Activated CD4-positive, alpha-beta T cell treated with anti-CD3 and anti-CD28 coated beads, Interleukin-2, amount 10 ng/mL, durations not matched to agents 24 days and 14 days (primary cell): ENCODE measurements around the gene PGP. TPM values are rescaled to one million over a fixed set of nuclear protein-coding genes. Genes with fewer than 3 reads are reported as not detected.
"Not testable (repeated sequence)": the region's sequence is repeated elsewhere in the genome, so short reads cannot be mapped to it uniquely, and the experiment has no call there.

Experiments used
- DNase-seq: peaks from one replicate; pipeline ENCODE4 v3.0.0; 2022
- H3K27ac Mint-ChIP-seq: one replicate; pipeline ENCODE4 v1.8.0; 2022; ENCODE audit warnings: mild to moderate bottlenecking, mixed read lengths
- H3K27me3 Mint-ChIP-seq: one replicate; pipeline ENCODE4 v1.8.0; 2022; ENCODE audit warnings: mixed read lengths
- H3K36me3 Mint-ChIP-seq: one replicate; pipeline ENCODE4 v1.8.0; 2022; ENCODE audit warnings: low read depth, mild to moderate bottlenecking, mixed read lengths
- H3K4me1 Mint-ChIP-seq: one replicate; pipeline ENCODE4 v1.8.0; 2021; ENCODE audit warnings: mixed read lengths
- H3K4me3 Mint-ChIP-seq: one replicate; pipeline ENCODE4 v1.8.0; 2022; ENCODE audit warnings: mild to moderate bottlenecking, moderate library complexity, mixed read lengths
- H3K9me3 Mint-ChIP-seq: one replicate; pipeline ENCODE4 v1.8.0; 2021; ENCODE audit warnings: mixed read lengths
- intact Hi-C: fragments of 100-400 bp; cut with micrococcal nuclease; formaldehyde crosslinking; loops from one replicate; pipeline ENCODE4 v1.15.1; 2023
- total RNA-seq: library from RNA; stranded (reverse); gene quantifications from 2 replicates; pipeline ENCODE4 v1.2.3, GENCODE V29; 2022

PGP gene
- total RNA-seq: 38.7 and 38.9 TPM in 2 replicates

DNA sequence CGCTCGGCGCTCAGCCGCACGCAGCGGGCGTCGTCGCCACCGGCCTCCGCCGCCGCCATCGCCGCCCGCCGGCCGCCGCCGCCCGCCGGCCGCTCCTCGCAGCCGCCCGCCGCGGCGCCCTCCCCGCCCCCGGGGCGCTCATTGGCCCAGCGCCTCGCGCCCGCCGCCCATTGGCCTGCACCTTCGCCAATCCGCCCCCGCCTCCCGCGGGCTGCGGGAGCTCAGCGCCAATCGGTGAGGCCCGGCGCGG, at the start of gene PGP:
TSS of gene PGP (minus strand) at position 122 of the 250 bp plus-strand sequence. CDS start at position 59, 63 bp downstream.
- H3K27me3 Mint-ChIP-seq: no peaks in the 10 kb centered on the region
- no peak for DNase-seq
- peaks cover 17% of the 10 kb centered on the region for H3K4me1 Mint-ChIP-seq
- intact Hi-C loops: loop anchor here (2.0 to 10.0 kb wide), 2 partner anchors 60 to 210 kb away; partner anchors contain the start of genes TRAF7 and ZNF598
- no peaks in the 10 kb centered on the region for H3K9me3 Mint-ChIP-seq
- peaks cover 18% of the 10 kb centered on the region for H3K36me3 Mint-ChIP-seq
- H3K4me3 Mint-ChIP-seq: peak within 1 kb of the TSS; percentile 90
- peak within 1 kb of the TSS; percentile 91 for H3K27ac Mint-ChIP-seq

DNA sequence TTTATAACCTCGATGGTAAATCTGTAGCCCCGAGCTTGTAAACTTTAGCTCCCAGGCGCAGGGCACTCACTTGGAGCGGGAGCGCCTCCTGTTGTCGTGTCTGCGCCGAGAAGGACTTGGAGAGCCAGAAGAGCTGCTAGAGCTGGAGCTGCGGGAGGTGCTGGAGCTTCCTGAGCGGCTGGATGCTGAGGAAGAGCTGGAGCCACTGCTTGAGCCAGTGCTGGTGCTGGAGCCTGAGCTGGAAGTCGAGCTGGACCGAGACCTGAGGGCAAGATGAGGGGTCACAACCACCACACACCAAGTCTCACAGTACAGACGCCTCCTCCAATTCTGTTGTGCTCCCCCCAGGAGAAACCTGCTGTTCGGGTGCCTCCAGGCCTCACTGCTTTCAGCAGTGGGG, 48.4 kb upstream of the PGP start:
- H3K4me3 Mint-ChIP-seq, DNase-seq, H3K27me3 Mint-ChIP-seq, H3K27ac Mint-ChIP-seq, intact Hi-C loops, H3K9me3 Mint-ChIP-seq: not testable (repeated sequence)
- H3K36me3 Mint-ChIP-seq: peaks cover 68% of the 10 kb centered on the region
- H3K4me1 Mint-ChIP-seq: peaks cover 24% of the 10 kb centered on the region

GRCh38 chr16:2260250-2260649, 45.6 kb upstream of the PGP start:
- Mint-ChIP-seq H3K27ac (no peak overlapping the region), H3K27me3 (no peaks in the 10 kb centered on the region), H3K9me3 (no peaks in the 10 kb centered on the region), H3K4me3 (no peak overlapping the region), H3K4me1 (peaks cover 15% of the 10 kb centered on the region), H3K36me3 (peaks cover 74% of the 10 kb centered on the region)
- no peak for DNase-seq
- intact Hi-C loops: no loop called here

- DNase-seq, H3K9me3 Mint-ChIP-seq, H3K27me3 Mint-ChIP-seq, H3K4me1 Mint-ChIP-seq, H3K4me3 Mint-ChIP-seq, H3K27ac Mint-ChIP-seq: not testable (repeated sequence)
- intact Hi-C loops: loop anchor here (10.0 kb wide), 1 partner anchor 276 kb away; the partner anchor contains the start of genes CEMP1 and PDPK1
- H3K36me3 Mint-ChIP-seq: peaks cover 74% of the 10 kb centered on the region
Observed at GRCh38 chr16:2258530-2258929, 43.9 kb upstream of the PGP start.

GRCh38 chr16:2257726-2258125, 43.1 kb upstream of the PGP start:
- Mint-ChIP-seq H3K4me1 (peaks cover 7% of the 10 kb centered on the region), H3K4me3 (no peak overlapping the region), H3K27ac (no peak overlapping the region), H3K36me3 (peaks cover 75% of the 10 kb centered on the region), H3K27me3 (no peaks in the 10 kb centered on the region), H3K9me3 (no peaks in the 10 kb centered on the region)
- DNase-seq: no peak
- intact Hi-C loops: loop anchor here (10.0 kb wide), 1 partner anchor 277 kb away; the partner anchor contains the start of genes CEMP1 and PDPK1

- peaks cover 4% of the 10 kb centered on the region for H3K4me1 Mint-ChIP-seq
- no peak for DNase-seq
- H3K9me3 Mint-ChIP-seq: no peaks in the 10 kb centered on the region
- H3K36me3 Mint-ChIP-seq: peaks cover 68% of the 10 kb centered on the region
- intact Hi-C loops: loop anchor here (10.0 kb wide), 1 partner anchor 278 kb away; the partner anchor contains the start of genes CEMP1 and PDPK1
- no peak overlapping the region for H3K4me3 Mint-ChIP-seq
- H3K27ac Mint-ChIP-seq: no peak overlapping the region
- H3K27me3 Mint-ChIP-seq: no peaks in the 10 kb centered on the region
Observed at GRCh38 chr16:2256531-2257140, 42.0 kb upstream of the PGP start.

GRCh38 chr16:2253293-2253692, 38.7 kb upstream of the PGP start:
- Mint-ChIP-seq H3K4me1 (peaks cover 9% of the 10 kb centered on the region), H3K9me3 (no peaks in the 10 kb centered on the region), H3K27ac (peak overlapping the region; percentile 48), H3K36me3 (peaks cover 53% of the 10 kb centered on the region), H3K4me3 (no peak overlapping the region), H3K27me3 (no peaks in the 10 kb centered on the region)
- intact Hi-C loops: loop anchor here (5.0 to 10.0 kb wide), 3 partner anchors 96 to 282 kb away; partner anchors contain the start of genes CEMP1, PDPK1, TRAF7 and ZNF598
- no peak for DNase-seq

DNA sequence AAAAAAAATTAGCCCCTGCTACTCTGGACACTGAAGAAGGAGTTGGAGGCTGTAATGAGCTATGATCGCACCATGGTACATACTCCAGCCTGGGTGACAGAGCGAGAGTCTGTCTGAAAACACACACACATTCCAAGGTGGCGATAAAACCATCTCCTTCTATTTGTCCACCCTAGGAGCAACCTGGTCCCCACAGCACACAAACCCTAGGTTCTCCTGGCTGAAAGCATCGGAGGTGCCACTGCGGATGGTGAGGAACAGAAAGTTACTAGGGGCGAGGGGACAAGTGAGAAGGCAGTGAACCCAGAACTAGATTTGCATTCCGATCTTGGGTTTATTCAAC, 38.1 kb upstream of the PGP start:
- H3K27ac Mint-ChIP-seq: peak overlapping the region; percentile 48

DNA sequence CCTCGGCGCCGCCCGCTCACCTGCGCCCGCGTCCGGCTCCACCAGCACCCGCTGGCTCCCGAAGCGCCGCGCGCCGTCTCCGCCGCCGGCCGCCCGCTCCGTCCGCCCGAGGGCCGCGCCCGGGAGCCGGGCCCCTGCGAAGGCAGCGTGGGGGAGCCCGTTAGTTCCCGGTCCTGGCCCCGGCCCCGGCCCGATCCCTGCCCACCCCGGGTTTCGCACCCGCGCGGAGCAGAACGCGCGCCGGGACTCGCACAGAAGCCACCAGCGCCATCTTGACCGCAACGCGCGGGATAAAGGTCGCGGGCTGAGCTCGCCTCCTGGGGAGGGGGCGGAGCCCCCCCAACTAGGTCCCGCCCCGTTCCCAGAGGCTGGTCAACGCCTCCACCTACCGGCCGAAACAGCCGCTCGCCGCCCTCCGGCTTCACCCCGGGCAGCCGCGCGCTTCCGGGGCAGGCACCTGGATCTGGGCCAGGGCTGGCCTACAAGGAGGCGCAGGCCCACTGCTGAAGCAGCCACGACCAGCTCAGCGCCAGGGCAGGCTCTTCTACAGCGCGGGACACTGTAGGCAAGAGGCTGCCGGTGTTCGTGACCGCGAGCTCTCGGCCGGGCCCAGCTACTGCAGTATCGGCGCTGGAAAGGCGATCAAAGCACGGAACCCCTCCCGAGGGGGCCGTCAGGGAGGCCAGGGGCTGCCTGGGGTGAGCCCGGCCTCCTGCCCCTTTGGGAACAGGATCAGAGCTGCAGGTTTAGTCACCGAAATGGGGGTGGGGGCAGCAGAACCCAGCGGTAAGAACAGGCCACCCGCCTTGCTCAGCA, 36.9 kb upstream of the PGP start, which contains the start of gene ECI1:
TSS of gene ECI1 (minus strand) at position 292 of the 816 bp plus-strand sequence. CDS start at position 271, 21 bp downstream.
- peaks cover 38% of the 10 kb centered on the region for H3K36me3 Mint-ChIP-seq
- no peaks in the 10 kb centered on the region for H3K9me3 Mint-ChIP-seq
- peaks cover 5% of the 10 kb centered on the region for H3K4me1 Mint-ChIP-seq
- DNase-seq: peak; percentile 95
- peak within 1 kb of the TSS; percentile 93 for H3K4me3 Mint-ChIP-seq
- H3K27ac Mint-ChIP-seq: peak within 1 kb of the TSS; percentile 90
- H3K27me3 Mint-ChIP-seq: no peaks in the 10 kb centered on the region
- intact Hi-C loops: loop anchor here (1.0 to 10.0 kb wide), 6 partner anchors 17 to 283 kb away; partner anchors contain the start of genes CEMP1, PDPK1, RNPS1 and TRAF7

More for the DNA sequence above, 38.1 kb upstream of the PGP start:
- no peaks in the 10 kb centered on the region for H3K27me3 Mint-ChIP-seq
- H3K36me3 Mint-ChIP-seq: peaks cover 48% of the 10 kb centered on the region
- H3K4me3 Mint-ChIP-seq: no peak overlapping the region
- H3K9me3 Mint-ChIP-seq: no peaks in the 10 kb centered on the region
- no peak for DNase-seq
- H3K4me1 Mint-ChIP-seq: peaks cover 9% of the 10 kb centered on the region
- intact Hi-C loops: loop anchor here (5.0 to 10.0 kb wide), 3 partner anchors 95 to 282 kb away; partner anchors contain the start of genes CEMP1, PDPK1, TRAF7 and ZNF598

GRCh38 chr16:2250652-2251295, 36.1 kb upstream of the PGP start:
- intact Hi-C loops: loop anchor here (1.0 to 10.0 kb wide), 6 partner anchors 18 to 284 kb away; partner anchors contain the start of genes CEMP1, PDPK1, RNPS1 and TRAF7
- Mint-ChIP-seq H3K36me3 (peaks cover 33% of the 10 kb centered on the region), H3K4me3 (peak overlapping the region; percentile 93), H3K4me1 (peaks cover 5% of the 10 kb centered on the region), H3K27ac (peak overlapping the region; percentile 90), H3K27me3 (no peaks in the 10 kb centered on the region), H3K9me3 (no peaks in the 10 kb centered on the region)
- peak; percentile 83 for DNase-seq

- intact Hi-C loops: no loop called here
- peaks cover 5% of the 10 kb centered on the region for H3K4me1 Mint-ChIP-seq
- no peaks in the 10 kb centered on the region for H3K9me3 Mint-ChIP-seq
- H3K27me3 Mint-ChIP-seq: no peaks in the 10 kb centered on the region
- H3K27ac Mint-ChIP-seq: no peak overlapping the region
- DNase-seq: no peak
- H3K4me3 Mint-ChIP-seq: no peak overlapping the region
- peaks cover 13% of the 10 kb centered on the region for H3K36me3 Mint-ChIP-seq
Observed at GRCh38 chr16:2246301-2246885, 31.8 kb upstream of the PGP start.

GRCh38 chr16:2244926-2245795, 30.5 kb upstream of the PGP start:
- no peaks in the 10 kb centered on the region for H3K27me3 Mint-ChIP-seq
- no peak overlapping the region for H3K4me3 Mint-ChIP-seq
- no peak for DNase-seq
- no peaks in the 10 kb centered on the region for H3K9me3 Mint-ChIP-seq
- peaks cover 11% of the 10 kb centered on the region for H3K36me3 Mint-ChIP-seq
- no peak overlapping the region for H3K27ac Mint-ChIP-seq
- intact Hi-C loops: no loop called here
- H3K4me1 Mint-ChIP-seq: peaks cover 2% of the 10 kb centered on the region

GRCh38 chr16:2244301-2244700, 29.7 kb upstream of the PGP start:
- DNase-seq: no peak
- no peak overlapping the region for H3K4me3 Mint-ChIP-seq
- intact Hi-C loops: no loop called here
- H3K27me3 Mint-ChIP-seq: no peaks in the 10 kb centered on the region
- H3K27ac Mint-ChIP-seq: no peak overlapping the region
- no peaks in the 10 kb centered on the region for H3K9me3 Mint-ChIP-seq
- no peaks in the 10 kb centered on the region for H3K4me1 Mint-ChIP-seq
- peaks cover 12% of the 10 kb centered on the region for H3K36me3 Mint-ChIP-seq
